Neural cell (in vitro differentiated cells): ENCODE data around the gene TMEM132C. TPM values are rescaled to one million over a fixed set of nuclear protein-coding genes. Genes with fewer than 3 reads are reported as not detected.

ENCODE experiments used
- H2AFZ ChIP-seq: fragments of 200-600, 300-800 bp; sonication (generic), shearing (Covaris generic); 2 replicates; pipeline ENCODE4 v1.6.0; 2014; ENCODE audit warnings: low read depth, mild to moderate bottlenecking, antibody characterized with exemption, low read length, moderate library complexity
- H3F3A ChIP-seq: fragments of 200-600 bp; shearing (Covaris generic); 2 replicates; pipeline ENCODE4 v1.6.1; 2016; ENCODE audit warnings: mild to moderate bottlenecking, moderate library complexity, mixed read lengths, antibody characterized with exemption, low read length; ENCODE audit not compliant: insufficient read depth, poor library complexity, severe bottlenecking
- H3K27ac ChIP-seq: fragments of 200-600, 300-800 bp; sonication (generic), shearing (Covaris generic); 2 replicates; pipeline ENCODE4 v1.5.1; 2014; ENCODE audit warnings: mild to moderate bottlenecking, low read length, moderate library complexity
- H3K27me3 ChIP-seq: fragments of 300-800, 200-600 bp; sonication (generic), shearing (Covaris generic); 2 replicates; pipeline ENCODE4 v1.6.0; 2014; ENCODE audit warnings: mild to moderate bottlenecking, low read depth, low read length, moderate library complexity; ENCODE audit not compliant: insufficient read depth
- H3K36me3 ChIP-seq: fragments of 300-800, 200-600 bp; sonication (generic), shearing (Covaris generic); 2 replicates; pipeline ENCODE4 v1.5.1; 2014; ENCODE audit warnings: mild to moderate bottlenecking, antibody characterized with exemption, low read length, moderate library complexity; ENCODE audit not compliant: insufficient read depth
- H3K4me2 ChIP-seq: fragments of 300-800, 200-600 bp; sonication (generic), shearing (Covaris generic); 2 replicates; pipeline ENCODE4 v1.6.0; 2014; ENCODE audit warnings: mild to moderate bottlenecking, low read length
- H3K4me3 ChIP-seq: fragments of 300-800, 200-600 bp; sonication (generic), shearing (Covaris generic); 2 replicates; pipeline ENCODE4 v1.5.1; 2014; ENCODE audit warnings: mild to moderate bottlenecking, low read length, moderate library complexity
- H3K79me2 ChIP-seq: fragments of 200-600 bp; shearing (Covaris generic); replicated peaks from 2 replicates; pipeline ENCODE4 v1.6.0; 2014; ENCODE audit warnings: mild to moderate bottlenecking, low read length, moderate library complexity; ENCODE audit not compliant: insufficient read depth
- H3K9ac ChIP-seq: fragments of 300-800, 200-600 bp; sonication (generic), shearing (Covaris generic); 2 replicates; pipeline ENCODE4 v1.6.1; 2016; ENCODE audit warnings: mild to moderate bottlenecking, low read length, mixed read lengths
- H3K9me2 ChIP-seq: fragments of 200-600 bp; shearing (Covaris generic); 2 replicates; pipeline ENCODE4 v1.6.1; 2016; ENCODE audit warnings: mild to moderate bottlenecking, low read length, mixed read lengths; ENCODE audit not compliant: insufficient read depth
- H3K9me3 ChIP-seq: fragments of 200-600, 300-800 bp; sonication (generic), shearing (Covaris generic); 2 replicates; pipeline ENCODE4 v1.6.1; 2016; ENCODE audit warnings: mild to moderate bottlenecking, mixed run types, low read length, moderate library complexity, mixed read lengths
- H4K20me1 ChIP-seq: fragments of 200-600 bp; shearing (Covaris generic); 2 replicates; pipeline ENCODE4 v1.6.1; 2016; ENCODE audit warnings: mild to moderate bottlenecking, mixed run types; ENCODE audit not compliant: insufficient read depth
- EP300 ChIP-seq: fragments of 450-650 bp; conservative IDR thresholded peaks from 2 replicates; pipeline ENCODE4 v1.6.1; 2014; ENCODE audit warnings: antibody characterized with exemption, mild to moderate bottlenecking, moderate library complexity; ENCODE audit not compliant: poor library complexity, severe bottlenecking
- EZH2 ChIP-seq: fragments of 200-600, 300-800 bp; shearing (Covaris generic), sonication (generic); IDR thresholded peaks from 2 replicates; pipeline ENCODE4 v1.6.1; 2014; ENCODE audit warnings: antibody characterized with exemption, low read length, borderline replicate concordance, mild to moderate bottlenecking; ENCODE audit not compliant: insufficient read depth, poor library complexity, severe bottlenecking
- MXI1 ChIP-seq: fragments of 450-650 bp; conservative IDR thresholded peaks from 2 replicates; pipeline ENCODE4 v1.6.1; 2014; ENCODE audit warnings: antibody characterized with exemption, mild to moderate bottlenecking; ENCODE audit not compliant: poor library complexity, severe bottlenecking
- POLR2AphosphoS5 ChIP-seq: IDR thresholded peaks from 2 replicates; pipeline ENCODE4 v1.6.1; 2012
- RAD21 ChIP-seq: fragments of 450-650 bp; conservative IDR thresholded peaks from 2 replicates; pipeline ENCODE4 v1.6.1; 2014; ENCODE audit warnings: antibody characterized with exemption, mild to moderate bottlenecking, moderate library complexity
- SMC3 ChIP-seq: fragments of 450-650 bp; conservative IDR thresholded peaks from 2 replicates; pipeline ENCODE4 v1.6.1; 2014; ENCODE audit warnings: antibody characterized with exemption, mild to moderate bottlenecking, moderate library complexity; ENCODE audit not compliant: poor library complexity
- TAF1 ChIP-seq: IDR thresholded peaks from 2 replicates; pipeline ENCODE4 v1.6.1; 2012; ENCODE audit warnings: low read depth
- polyA plus RNA-seq: library from polyadenylated mRNA; depleted of rRNA; stranded (reverse); fragments of >200 nt; gene quantifications from 2 replicates; pipeline ENCODE4 v1.2.3, GENCODE V29; 2014
- TF ChIP-seq, protein P1 (sequence below): IDR thresholded peaks from 2 replicates; pipeline ENCODE4 v1.6.1; 2012; ENCODE audit warnings: borderline replicate concordance
- TF ChIP-seq, protein P2 (sequence below): fragments of 450-650 bp; IDR thresholded peaks from 2 replicates; pipeline ENCODE4 v1.5.1; 2014; ENCODE audit warnings: antibody characterized with exemption, mild to moderate bottlenecking, moderate library complexity; ENCODE audit not compliant: poor library complexity, severe bottlenecking

TMEM132C gene
- polyA plus RNA-seq, 1 donor from 2014 or later, result 0.06 TPM

DNA sequence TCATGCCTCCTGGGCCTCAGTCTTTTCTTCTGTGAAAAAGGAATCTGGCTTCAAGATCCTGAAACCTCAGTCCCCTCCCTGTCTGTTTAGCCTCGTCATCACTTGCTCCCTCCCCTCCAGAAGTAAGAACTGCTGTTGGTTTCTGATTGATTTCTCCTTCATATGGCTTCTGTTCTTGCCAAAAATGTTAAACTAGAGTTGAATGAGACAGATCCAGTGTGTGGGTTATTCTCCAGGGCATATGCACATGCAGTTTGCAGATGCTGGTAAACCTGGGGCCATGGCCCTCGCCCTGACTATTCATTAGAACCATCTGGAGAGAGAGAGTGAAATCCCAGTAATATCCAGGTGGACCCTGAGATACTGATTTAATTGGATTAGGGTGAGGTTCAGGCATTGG, 175.1 kb downstream of the TMEM132C start:
- Histone ChIP-seq H4K20me1 (no peaks in the 10 kb centered on the region), H2AFZ (no peak overlapping the region), H3K9me2 (no peaks in the 10 kb centered on the region), H3K9me3 (no peaks in the 10 kb centered on the region), H3K9ac (no peak overlapping the region), H3K36me3 (no peaks in the 10 kb centered on the region), H3K4me2 (no peak overlapping the region), H3K4me3 (no peak overlapping the region), H3F3A (no peaks in the 10 kb centered on the region), H3K27ac (no peak overlapping the region), H3K27me3 (no peaks in the 10 kb centered on the region), H3K79me2 (no peaks in the 10 kb centered on the region)
- TF ChIP-seq RAD21 (no peak), MXI1 (no peak), EZH2 (no peak), EP300 (no peak), SMC3 (no peak), POLR2AphosphoS5 (no peak), TAF1 (no peak)
- TF ChIP-seq, protein P1, sequence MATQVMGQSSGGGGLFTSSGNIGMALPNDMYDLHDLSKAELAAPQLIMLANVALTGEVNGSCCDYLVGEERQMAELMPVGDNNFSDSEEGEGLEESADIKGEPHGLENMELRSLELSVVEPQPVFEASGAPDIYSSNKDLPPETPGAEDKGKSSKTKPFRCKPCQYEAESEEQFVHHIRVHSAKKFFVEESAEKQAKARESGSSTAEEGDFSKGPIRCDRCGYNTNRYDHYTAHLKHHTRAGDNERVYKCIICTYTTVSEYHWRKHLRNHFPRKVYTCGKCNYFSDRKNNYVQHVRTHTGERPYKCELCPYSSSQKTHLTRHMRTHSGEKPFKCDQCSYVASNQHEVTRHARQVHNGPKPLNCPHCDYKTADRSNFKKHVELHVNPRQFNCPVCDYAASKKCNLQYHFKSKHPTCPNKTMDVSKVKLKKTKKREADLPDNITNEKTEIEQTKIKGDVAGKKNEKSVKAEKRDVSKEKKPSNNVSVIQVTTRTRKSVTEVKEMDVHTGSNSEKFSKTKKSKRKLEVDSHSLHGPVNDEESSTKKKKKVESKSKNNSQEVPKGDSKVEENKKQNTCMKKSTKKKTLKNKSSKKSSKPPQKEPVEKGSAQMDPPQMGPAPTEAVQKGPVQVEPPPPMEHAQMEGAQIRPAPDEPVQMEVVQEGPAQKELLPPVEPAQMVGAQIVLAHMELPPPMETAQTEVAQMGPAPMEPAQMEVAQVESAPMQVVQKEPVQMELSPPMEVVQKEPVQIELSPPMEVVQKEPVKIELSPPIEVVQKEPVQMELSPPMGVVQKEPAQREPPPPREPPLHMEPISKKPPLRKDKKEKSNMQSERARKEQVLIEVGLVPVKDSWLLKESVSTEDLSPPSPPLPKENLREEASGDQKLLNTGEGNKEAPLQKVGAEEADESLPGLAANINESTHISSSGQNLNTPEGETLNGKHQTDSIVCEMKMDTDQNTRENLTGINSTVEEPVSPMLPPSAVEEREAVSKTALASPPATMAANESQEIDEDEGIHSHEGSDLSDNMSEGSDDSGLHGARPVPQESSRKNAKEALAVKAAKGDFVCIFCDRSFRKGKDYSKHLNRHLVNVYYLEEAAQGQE, result no peak
- TF ChIP-seq, protein P2, sequence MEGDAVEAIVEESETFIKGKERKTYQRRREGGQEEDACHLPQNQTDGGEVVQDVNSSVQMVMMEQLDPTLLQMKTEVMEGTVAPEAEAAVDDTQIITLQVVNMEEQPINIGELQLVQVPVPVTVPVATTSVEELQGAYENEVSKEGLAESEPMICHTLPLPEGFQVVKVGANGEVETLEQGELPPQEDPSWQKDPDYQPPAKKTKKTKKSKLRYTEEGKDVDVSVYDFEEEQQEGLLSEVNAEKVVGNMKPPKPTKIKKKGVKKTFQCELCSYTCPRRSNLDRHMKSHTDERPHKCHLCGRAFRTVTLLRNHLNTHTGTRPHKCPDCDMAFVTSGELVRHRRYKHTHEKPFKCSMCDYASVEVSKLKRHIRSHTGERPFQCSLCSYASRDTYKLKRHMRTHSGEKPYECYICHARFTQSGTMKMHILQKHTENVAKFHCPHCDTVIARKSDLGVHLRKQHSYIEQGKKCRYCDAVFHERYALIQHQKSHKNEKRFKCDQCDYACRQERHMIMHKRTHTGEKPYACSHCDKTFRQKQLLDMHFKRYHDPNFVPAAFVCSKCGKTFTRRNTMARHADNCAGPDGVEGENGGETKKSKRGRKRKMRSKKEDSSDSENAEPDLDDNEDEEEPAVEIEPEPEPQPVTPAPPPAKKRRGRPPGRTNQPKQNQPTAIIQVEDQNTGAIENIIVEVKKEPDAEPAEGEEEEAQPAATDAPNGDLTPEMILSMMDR, result no peak

DNA sequence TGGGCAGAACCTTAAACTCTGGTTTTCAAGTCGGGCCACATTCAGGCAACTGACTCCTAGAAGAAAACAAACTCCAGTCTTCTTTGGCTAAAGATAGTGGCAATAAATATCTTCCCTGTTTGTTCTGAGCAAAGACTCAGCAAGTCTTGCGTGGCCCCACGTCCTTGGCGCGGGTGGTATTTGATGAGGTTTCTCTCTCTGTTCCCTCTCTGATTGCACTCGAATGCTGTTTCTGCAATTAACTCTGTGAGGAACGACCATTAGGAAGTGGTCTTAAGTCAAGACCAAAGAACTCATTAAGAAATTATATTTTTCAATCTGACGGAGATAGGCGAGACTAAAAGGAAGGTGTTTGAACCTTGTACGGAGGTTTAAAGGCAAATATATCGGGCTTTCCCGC, 177.6 kb downstream of the TMEM132C start:
- no peaks in the 10 kb centered on the region for H3K27me3 ChIP-seq
- no peak overlapping the region for H3K9ac ChIP-seq
- no peak overlapping the region for H2AFZ ChIP-seq
- no peak overlapping the region for H3K4me3 ChIP-seq
- H3K27ac ChIP-seq, result no peak overlapping the region
- H3K79me2 ChIP-seq, result no peaks in the 10 kb centered on the region
- no peaks in the 10 kb centered on the region for H4K20me1 ChIP-seq
- no peaks in the 10 kb centered on the region for H3K9me2 ChIP-seq
- no peak for TF ChIP-seq EZH2
- TF ChIP-seq, protein P2, result no peak
- TF ChIP-seq, protein P1, result no peak
- TF ChIP-seq RAD21, result no peak
- TF ChIP-seq SMC3, result no peak
- no peak for TF ChIP-seq POLR2AphosphoS5
- H3K9me3 ChIP-seq, result no peaks in the 10 kb centered on the region
- H3K36me3 ChIP-seq, result no peaks in the 10 kb centered on the region
- H3F3A ChIP-seq, result no peaks in the 10 kb centered on the region
- H3K4me2 ChIP-seq, result no peak overlapping the region
